Esophagus squamous epithelium (tissue), 5 donors: ENCODE measurements around the gene MXRA8. TPM values are rescaled to one million over a fixed set of nuclear protein-coding genes. Genes with fewer than 3 reads are reported as not detected.

Source experiments
- DNase-seq: peaks from one replicate; lab custom pipeline; 2025; lab: John Stamatoyannopoulos, UW
- H3K27ac ChIP-seq, 4 donors: fragments of 200-600 bp; sonication (generic); one replicate each; pipeline ENCODE4 v1.5.1; 2016 to 2019; ENCODE audit warnings: mild to moderate bottlenecking in 1 of 4
- H3K27me3 ChIP-seq, 4 donors: fragments of 200-600 bp; sonication (generic); 1 replicate in 3 of 4; 2 replicates in 1 of 4; pipeline versions ENCODE4 v1.5.1 to v1.6.0; 2017 to 2021; ENCODE audit warnings: antibody characterized with exemption in 1 of 4
- H3K36me3 ChIP-seq, 3 donors: fragments of 200-600 bp; sonication (generic); one replicate each; pipeline ENCODE4 v1.5.1; 2016 to 2019
- H3K4me1 ChIP-seq, 3 donors: fragments of 200-600 bp; sonication (generic); one replicate each; pipeline ENCODE4 v1.5.1; 2017 to 2019
- H3K4me3 ChIP-seq, 4 donors: fragments of 200-600 bp; sonication (generic); 1 replicate in 3 of 4; 2 replicates in 1 of 4; pipeline ENCODE4 v1.5.1; 2016 to 2019; ENCODE audit warnings: mild to moderate bottlenecking in 2 of 4, moderate library complexity in 1 of 4
- H3K9me3 ChIP-seq, 3 donors: fragments of 200-600 bp; sonication (generic); one replicate each; pipeline ENCODE4 v1.5.1; 2016 to 2019
- CTCF ChIP-seq, 6 experiments: fragments of 450-650 bp in 4 of 6; fragments of 200-600 bp in 2 of 6; sonication (generic) in 2 of 6; IDR thresholded peaks; one replicate each; pipeline ENCODE4 v1.5.1; 2016 to 2019; ENCODE audit warnings: antibody characterized with exemption in 6 of 6, mild to moderate bottlenecking in 4 of 6, moderate library complexity in 4 of 6
- POLR2A ChIP-seq, 4 donors: fragments of 450-650 bp; IDR thresholded peaks; one replicate each; pipeline ENCODE4 v1.6.1; 2017; ENCODE audit warnings: antibody characterized with exemption in 4 of 4, mild to moderate bottlenecking in 4 of 4, moderate library complexity in 3 of 4
- WGBS, 2 donors: methylation state at CpG; one replicate each; pipeline ENCODE4 v1.1.5; 2018; 5-methylcytosine and 5-hydroxymethylcytosine counted together
- intact Hi-C: fragments of 100-400 bp; cut with DNase I; formaldehyde crosslinking; loops from one replicate; pipeline ENCODE4 v1.15.0; 2022
- total RNA-seq, 4 donors: library from RNA; depleted of rRNA; stranded (reverse); fragments of >200 nt; gene quantifications; one replicate each; pipeline ENCODE4 v1.1.0, GENCODE V29; 2016
- donor health status: DM: yes; HTN: yes; CAD: no.

Gene MXRA8
- total RNA-seq, 4 donors from 2014 or later = 0.45 to 33.8 (median 12.8) TPM

- Histone ChIP-seq H3K36me3 (peaks cover 0 to 19% (median 0%) of the 10 kb centered on the region in 3 donors), H3K9me3 (no peaks in the 10 kb centered on the region), H3K4me3 (peak overlapping the region in 3 of 4 donors; percentile 43 to 61 (median 50)), H3K4me1 (peaks cover 49 to 100% (median 56%) of the 10 kb centered on the region in 3 donors), H3K27me3 (peaks cover 0 to 97% (median 12%) of the 10 kb centered on the region in 4 donors), H3K27ac (peak overlapping the region; percentile 65 to 92 (median 85))
- 27 to 49% methylated on average over 7 to 14 of the region's 26 CpGs for WGBS, 2 donors
- TF ChIP-seq CTCF (IDR thresholded peaks at IDR 0.05) (no peak), POLR2A (IDR thresholded peaks at IDR 0.05) (no peak)
- no peak for DNase-seq
- intact Hi-C loops = no loop called here
These were observed 1.5 kb downstream of the MXRA8 start for GRCh38 chr1:1356796-1357401.

- DNase-seq = no peak
- Histone ChIP-seq H3K4me1 (peaks cover 55 to 100% (median 56%) of the 10 kb centered on the region in 3 donors), H3K9me3 (no peaks in the 10 kb centered on the region), H3K36me3 (peaks cover 0 to 23% (median 0%) of the 10 kb centered on the region in 3 donors), H3K27ac (peak overlapping the region; percentile 65 to 92 (median 85)), H3K27me3 (peaks cover 0 to 93% (median 12%) of the 10 kb centered on the region in 4 donors), H3K4me3 (peak overlapping the region in 3 of 4 donors; percentile 43 to 61 (median 50))
- no peak for TF ChIP-seq POLR2A (IDR thresholded peaks at IDR 0.05)
- TF ChIP-seq CTCF (IDR thresholded peaks at IDR 0.05) = no peak
- 31% methylated on average over 5 of the region's 8 CpGs; no CpG with 5 or more reads in 1 of the 2 donors for WGBS, 2 donors
- intact Hi-C loops = no loop called here
These were observed 2.1 kb downstream of the MXRA8 start for GRCh38 chr1:1356166-1356795.

- H3K36me3 ChIP-seq = peaks cover 0 to 23% (median 0%) of the 10 kb centered on the region in 3 donors
- H3K27ac ChIP-seq = peak overlapping the region in 3 of 4 donors; percentile 82 to 92 (median 88)
- DNase-seq = no peak
- peaks cover 0 to 85% (median 12%) of the 10 kb centered on the region in 4 donors for H3K27me3 ChIP-seq
- no CpG with 5 or more reads among the region's 52 CpGs for WGBS, 2 donors
- intact Hi-C loops = no loop called here
- H3K4me1 ChIP-seq = peaks cover 53 to 93% (median 57%) of the 10 kb centered on the region in 3 donors
- H3K9me3 ChIP-seq = no peaks in the 10 kb centered on the region
- TF ChIP-seq POLR2A (IDR thresholded peaks at IDR 0.05) (no peak), CTCF (IDR thresholded peaks at IDR 0.05) (no peak)
- peak overlapping the region in 2 of 4 donors; percentile 50 to 61 for H3K4me3 ChIP-seq
These were observed 2.9 kb downstream of the MXRA8 start for GRCh38 chr1:1355416-1355815.

- Histone ChIP-seq H3K27me3 (peaks cover 0 to 77% (median 12%) of the 10 kb centered on the region in 4 donors), H3K4me3 (peak overlapping the region in 2 of 4 donors; percentile 50 to 61), H3K27ac (peak overlapping the region in 2 of 4 donors; percentile 88 to 92), H3K36me3 (peaks cover 0 to 23% (median 0%) of the 10 kb centered on the region in 3 donors), H3K4me1 (peaks cover 46 to 84% (median 57%) of the 10 kb centered on the region in 3 donors), H3K9me3 (no peaks in the 10 kb centered on the region)
- intact Hi-C loops = no loop called here
- 33% methylated on average over 9 of the region's 116 CpGs; no CpG with 5 or more reads in 1 of the 2 donors for WGBS, 2 donors
- TF ChIP-seq CTCF (IDR thresholded peaks at IDR 0.05) (no peak), POLR2A (IDR thresholded peaks at IDR 0.05) (no peak)
- DNase-seq = no peak
These were observed 3.8 kb downstream of the MXRA8 start for GRCh38 chr1:1354271-1355247.
